Neural cell (in vitro differentiated cells): ENCODE measurements around the gene RNGTT. TPM values are rescaled to one million over a fixed set of nuclear protein-coding genes. Genes with fewer than 3 reads are reported as not detected.
A peak's percentile ranks its signal among the peaks of the same experiment; 100 is the strongest.

Source experiments
- H2AFZ ChIP-seq: fragments of 200-600, 300-800 bp; sonication (generic), shearing (Covaris generic); 2 replicates; pipeline ENCODE4 v1.6.0; 2014; ENCODE audit warnings: low read depth, mild to moderate bottlenecking, antibody characterized with exemption, low read length, moderate library complexity
- H3F3A ChIP-seq: fragments of 200-600 bp; shearing (Covaris generic); 2 replicates; pipeline ENCODE4 v1.6.1; 2016; ENCODE audit warnings: mild to moderate bottlenecking, moderate library complexity, mixed read lengths, antibody characterized with exemption, low read length; ENCODE audit not compliant: insufficient read depth, poor library complexity, severe bottlenecking
- H3K27ac ChIP-seq: fragments of 200-600, 300-800 bp; sonication (generic), shearing (Covaris generic); 2 replicates; pipeline ENCODE4 v1.5.1; 2014; ENCODE audit warnings: mild to moderate bottlenecking, low read length, moderate library complexity
- H3K27me3 ChIP-seq: fragments of 300-800, 200-600 bp; sonication (generic), shearing (Covaris generic); 2 replicates; pipeline ENCODE4 v1.6.0; 2014; ENCODE audit warnings: mild to moderate bottlenecking, low read depth, low read length, moderate library complexity; ENCODE audit not compliant: insufficient read depth
- H3K36me3 ChIP-seq: fragments of 300-800, 200-600 bp; sonication (generic), shearing (Covaris generic); 2 replicates; pipeline ENCODE4 v1.5.1; 2014; ENCODE audit warnings: mild to moderate bottlenecking, antibody characterized with exemption, low read length, moderate library complexity; ENCODE audit not compliant: insufficient read depth
- H3K4me2 ChIP-seq: fragments of 300-800, 200-600 bp; sonication (generic), shearing (Covaris generic); 2 replicates; pipeline ENCODE4 v1.6.0; 2014; ENCODE audit warnings: mild to moderate bottlenecking, low read length
- H3K4me3 ChIP-seq: fragments of 300-800, 200-600 bp; sonication (generic), shearing (Covaris generic); 2 replicates; pipeline ENCODE4 v1.5.1; 2014; ENCODE audit warnings: mild to moderate bottlenecking, low read length, moderate library complexity
- H3K79me2 ChIP-seq: fragments of 200-600 bp; shearing (Covaris generic); replicated peaks from 2 replicates; pipeline ENCODE4 v1.6.0; 2014; ENCODE audit warnings: mild to moderate bottlenecking, low read length, moderate library complexity; ENCODE audit not compliant: insufficient read depth
- H3K9ac ChIP-seq: fragments of 300-800, 200-600 bp; sonication (generic), shearing (Covaris generic); 2 replicates; pipeline ENCODE4 v1.6.1; 2016; ENCODE audit warnings: mild to moderate bottlenecking, low read length, mixed read lengths
- H3K9me2 ChIP-seq: fragments of 200-600 bp; shearing (Covaris generic); 2 replicates; pipeline ENCODE4 v1.6.1; 2016; ENCODE audit warnings: mild to moderate bottlenecking, low read length, mixed read lengths; ENCODE audit not compliant: insufficient read depth
- H3K9me3 ChIP-seq: fragments of 200-600, 300-800 bp; sonication (generic), shearing (Covaris generic); 2 replicates; pipeline ENCODE4 v1.6.1; 2016; ENCODE audit warnings: mild to moderate bottlenecking, mixed run types, low read length, moderate library complexity, mixed read lengths
- H4K20me1 ChIP-seq: fragments of 200-600 bp; shearing (Covaris generic); 2 replicates; pipeline ENCODE4 v1.6.1; 2016; ENCODE audit warnings: mild to moderate bottlenecking, mixed run types; ENCODE audit not compliant: insufficient read depth
- EP300 ChIP-seq: fragments of 450-650 bp; conservative IDR thresholded peaks from 2 replicates; pipeline ENCODE4 v1.6.1; 2014; ENCODE audit warnings: antibody characterized with exemption, mild to moderate bottlenecking, moderate library complexity; ENCODE audit not compliant: poor library complexity, severe bottlenecking
- EZH2 ChIP-seq: fragments of 200-600, 300-800 bp; shearing (Covaris generic), sonication (generic); IDR thresholded peaks from 2 replicates; pipeline ENCODE4 v1.6.1; 2014; ENCODE audit warnings: antibody characterized with exemption, low read length, borderline replicate concordance, mild to moderate bottlenecking; ENCODE audit not compliant: insufficient read depth, poor library complexity, severe bottlenecking
- MXI1 ChIP-seq: fragments of 450-650 bp; conservative IDR thresholded peaks from 2 replicates; pipeline ENCODE4 v1.6.1; 2014; ENCODE audit warnings: antibody characterized with exemption, mild to moderate bottlenecking; ENCODE audit not compliant: poor library complexity, severe bottlenecking
- POLR2AphosphoS5 ChIP-seq: IDR thresholded peaks from 2 replicates; pipeline ENCODE4 v1.6.1; 2012
- RAD21 ChIP-seq: fragments of 450-650 bp; conservative IDR thresholded peaks from 2 replicates; pipeline ENCODE4 v1.6.1; 2014; ENCODE audit warnings: antibody characterized with exemption, mild to moderate bottlenecking, moderate library complexity
- REST ChIP-seq: IDR thresholded peaks from 2 replicates; pipeline ENCODE4 v1.6.1; 2012; ENCODE audit warnings: borderline replicate concordance
- SMC3 ChIP-seq: fragments of 450-650 bp; conservative IDR thresholded peaks from 2 replicates; pipeline ENCODE4 v1.6.1; 2014; ENCODE audit warnings: antibody characterized with exemption, mild to moderate bottlenecking, moderate library complexity; ENCODE audit not compliant: poor library complexity
- TAF1 ChIP-seq: IDR thresholded peaks from 2 replicates; pipeline ENCODE4 v1.6.1; 2012; ENCODE audit warnings: low read depth
- polyA plus RNA-seq: library from polyadenylated mRNA; depleted of rRNA; stranded (reverse); fragments of >200 nt; gene quantifications from 2 replicates; pipeline ENCODE4 v1.2.3, GENCODE V29; 2014
- TF ChIP-seq, protein P1 (sequence below): fragments of 450-650 bp; IDR thresholded peaks from 2 replicates; pipeline ENCODE4 v1.5.1; 2014; ENCODE audit warnings: antibody characterized with exemption, mild to moderate bottlenecking, moderate library complexity; ENCODE audit not compliant: poor library complexity, severe bottlenecking

Gene RNGTT
- polyA plus RNA-seq, 1 donor from 2014 or later: 28.3 TPM

- no peaks in the 10 kb centered on the region for H3K9me2 ChIP-seq
- H2AFZ ChIP-seq: no peak overlapping the region
- H3K9ac ChIP-seq: no peak overlapping the region
- H3K4me2 ChIP-seq: no peak overlapping the region
- H3K4me3 ChIP-seq: no peak overlapping the region
- no peaks in the 10 kb centered on the region for H3K36me3 ChIP-seq
- no peaks in the 10 kb centered on the region for H4K20me1 ChIP-seq
- no peaks in the 10 kb centered on the region for H3K27me3 ChIP-seq
- H3K9me3 ChIP-seq: no peaks in the 10 kb centered on the region
- H3K79me2 ChIP-seq: no peaks in the 10 kb centered on the region
- H3F3A ChIP-seq: no peaks in the 10 kb centered on the region
- no peak for TF ChIP-seq MXI1
- TF ChIP-seq EP300: no peak
- TF ChIP-seq, protein P1, sequence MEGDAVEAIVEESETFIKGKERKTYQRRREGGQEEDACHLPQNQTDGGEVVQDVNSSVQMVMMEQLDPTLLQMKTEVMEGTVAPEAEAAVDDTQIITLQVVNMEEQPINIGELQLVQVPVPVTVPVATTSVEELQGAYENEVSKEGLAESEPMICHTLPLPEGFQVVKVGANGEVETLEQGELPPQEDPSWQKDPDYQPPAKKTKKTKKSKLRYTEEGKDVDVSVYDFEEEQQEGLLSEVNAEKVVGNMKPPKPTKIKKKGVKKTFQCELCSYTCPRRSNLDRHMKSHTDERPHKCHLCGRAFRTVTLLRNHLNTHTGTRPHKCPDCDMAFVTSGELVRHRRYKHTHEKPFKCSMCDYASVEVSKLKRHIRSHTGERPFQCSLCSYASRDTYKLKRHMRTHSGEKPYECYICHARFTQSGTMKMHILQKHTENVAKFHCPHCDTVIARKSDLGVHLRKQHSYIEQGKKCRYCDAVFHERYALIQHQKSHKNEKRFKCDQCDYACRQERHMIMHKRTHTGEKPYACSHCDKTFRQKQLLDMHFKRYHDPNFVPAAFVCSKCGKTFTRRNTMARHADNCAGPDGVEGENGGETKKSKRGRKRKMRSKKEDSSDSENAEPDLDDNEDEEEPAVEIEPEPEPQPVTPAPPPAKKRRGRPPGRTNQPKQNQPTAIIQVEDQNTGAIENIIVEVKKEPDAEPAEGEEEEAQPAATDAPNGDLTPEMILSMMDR: no peak
- no peak for TF ChIP-seq REST
- TF ChIP-seq EZH2: no peak
- TF ChIP-seq RAD21: no peak
- TF ChIP-seq TAF1: no peak
- TF ChIP-seq SMC3: no peak
- no peak for TF ChIP-seq POLR2AphosphoS5
- H3K27ac ChIP-seq: no peak overlapping the region
These were observed 29.5 kb upstream of the RNGTT start for GRCh38 chr6:88992741-88993552.

- Histone ChIP-seq H3K27ac (peak overlapping the region; percentile 70), H3K4me2 (no peak overlapping the region), H3K9me2 (no peaks in the 10 kb centered on the region), H3K4me3 (peak overlapping the region; percentile 1), H4K20me1 (no peaks in the 10 kb centered on the region), H3K9ac (peak overlapping the region; percentile 20), H2AFZ (no peak overlapping the region), H3K9me3 (no peaks in the 10 kb centered on the region), H3K36me3 (no peaks in the 10 kb centered on the region), H3K27me3 (no peaks in the 10 kb centered on the region), H3F3A (no peaks in the 10 kb centered on the region), H3K79me2 (no peaks in the 10 kb centered on the region)
- TF ChIP-seq POLR2AphosphoS5: no peak
- no peak for TF ChIP-seq RAD21
- no peak for TF ChIP-seq TAF1
- peak; percentile 39 for TF ChIP-seq EP300
These were observed 25.8 kb upstream of the RNGTT start for GRCh38 chr6:88989215-88989614.
